Sciatic nerve (tissue), 2 donors: ENCODE data around the gene KRT31. TPM values are rescaled to one million over a fixed set of nuclear protein-coding genes. Genes with fewer than 3 reads are reported as not detected.
"Not testable (repeated sequence)": the region's sequence is repeated elsewhere in the genome, so short reads cannot be mapped to it uniquely, and the experiment has no call there.

Source experiments
- ATAC-seq: fragments of 200-7000 bp; cut with Tn5 transposase; one replicate; pipeline ENCODE4 v1.9.1; 2020; ENCODE audit warnings: mild to moderate bottlenecking, moderate library complexity
- DNase-seq: peaks from one replicate; pipeline ENCODE4 v3.0.0-alpha.2; 2020; ENCODE audit warnings: low spot score
- intact Hi-C: fragments of 100-400 bp; cut with DNase I; formaldehyde crosslinking; loops from one replicate; pipeline ENCODE4 v1.14.2; 2022
- total RNA-seq: library from RNA; stranded (reverse); fragmentation: NEBNext Ultra II Directional; extraction: Animal tissue kit (Norgen Biotek cat#: 25700); gene quantifications from one replicate; pipeline ENCODE4 v1.2.1, GENCODE V29; 2021
- donor health status: DM: no; HTN: no; CAD: no.
- donor health status: DM: no; HTN: no; CAD: no.

The KRT31 gene
- total RNA-seq, 1 donor from 2014 or later = not detected

GRCh38 chr17:41419716-41420115 is 22.3 kb upstream of the KRT31 start:
- no peak for ATAC-seq
- intact Hi-C loops = no loop called here
- DNase-seq = no peak

- DNase-seq = no peak
- ATAC-seq = no peak
- intact Hi-C loops = no loop called here
These were observed 20.9 kb upstream of the KRT31 start for GRCh38 chr17:41418116-41418860.

- ATAC-seq = no peak
- no peak for DNase-seq
- intact Hi-C loops = no loop called here
These were observed 20.2 kb upstream of the KRT31 start for GRCh38 chr17:41417576-41418015.

GRCh38 chr17:41417127-41417526 is 19.7 kb upstream of the KRT31 start:
- no peak for DNase-seq
- ATAC-seq = no peak
- intact Hi-C loops = no loop called here

GRCh38 chr17:41416479-41416878 is 19.1 kb upstream of the KRT31 start:
- no peak for DNase-seq
- intact Hi-C loops = no loop called here
- ATAC-seq = peak; percentile 62

- DNase-seq (no peak), ATAC-seq (peak; percentile 97)
- intact Hi-C loops = no loop called here
These were observed 18.5 kb upstream of the KRT31 start for GRCh38 chr17:41415833-41416335.

- ATAC-seq = peak; percentile 51
- intact Hi-C loops = no loop called here
- DNase-seq = no peak
These were observed 18.0 kb upstream of the KRT31 start for GRCh38 chr17:41415411-41415810.

GRCh38 chr17:41413982-41414381 is 16.6 kb upstream of the KRT31 start:
- no peak for ATAC-seq
- intact Hi-C loops = no loop called here

GRCh38 chr17:41413353-41413957 is 16.0 kb upstream of the KRT31 start:
- DNase-seq = no peak
- intact Hi-C loops = no loop called here

More at GRCh38 chr17:41413982-41414381, 16.6 kb upstream of the KRT31 start:
- DNase-seq = no peak

GRCh38 chr17:41411072-41411840 is 13.8 kb upstream of the KRT31 start:
- ATAC-seq = no peak
- intact Hi-C loops = no loop called here

More at GRCh38 chr17:41413353-41413957, 16.0 kb upstream of the KRT31 start:
- ATAC-seq = no peak

GRCh38 chr17:41407226-41407625 is 9.8 kb upstream of the KRT31 start:
- intact Hi-C loops = no loop called here
- no peak for ATAC-seq
- no peak for DNase-seq

More at GRCh38 chr17:41411072-41411840, 13.8 kb upstream of the KRT31 start:
- no peak for DNase-seq

GRCh38 chr17:41406205-41406604 is 8.8 kb upstream of the KRT31 start:
- ATAC-seq = no peak
- intact Hi-C loops = no loop called here
- no peak for DNase-seq

GRCh38 chr17:41404024-41404671 is 6.7 kb upstream of the KRT31 start:
- intact Hi-C loops = no loop called here
- ATAC-seq = peak; percentile 70
- no peak for DNase-seq

GRCh38 chr17:41403404-41404023 is 6.1 kb upstream of the KRT31 start:
- intact Hi-C loops = no loop called here
- ATAC-seq = no peak

GRCh38 chr17:41402161-41402560 is 4.8 kb upstream of the KRT31 start:
- intact Hi-C loops = no loop called here
- ATAC-seq = no peak
- DNase-seq = no peak

More at GRCh38 chr17:41403404-41404023, 6.1 kb upstream of the KRT31 start:
- no peak for DNase-seq

- intact Hi-C loops = no loop called here
- ATAC-seq = no peak
- DNase-seq = no peak
These were observed 1.1 kb downstream of the KRT31 start for GRCh38 chr17:41396340-41396739.

- DNase-seq (no peak), ATAC-seq (no peak)
- intact Hi-C loops = no loop called here
These were observed 1.8 kb downstream of the KRT31 start for GRCh38 chr17:41395611-41396010.

- DNase-seq, intact Hi-C loops, ATAC-seq: not testable (repeated sequence)
These were observed 2.4 kb downstream of the KRT31 start for GRCh38 chr17:41395044-41395443.
